Endothelial cell of umbilical vein (primary cell): ENCODE data around the gene RPL35. TPM values are rescaled to one million over a fixed set of nuclear protein-coding genes. Genes with fewer than 3 reads are reported as not detected.

ENCODE experiments used
- BruUV-seq: library from RNA; stranded (reverse); fragments of 400-500 nt; replicated peaks from 2 replicates; lab custom pipeline; 2021; lab: Mats Ljungman, UMichigan
- CTCF ChIA-PET: fragments of 300-600, 350-600 bp; sonication (Branson Sonifier 250); formaldehyde crosslinking; loops from one replicate; lab custom pipeline; 2021; ENCODE audit warnings: antibody characterized with exemption, inconsistent platforms; lab: Charles Lee
- POLR2A ChIA-PET: fragments of 300-600, 350-600 bp; sonication (Branson Sonifier 250); formaldehyde crosslinking; loops from one replicate; lab custom pipeline; 2021; ENCODE audit warnings: antibody characterized with exemption, inconsistent platforms; lab: Charles Lee
- DNase-seq: peaks from one replicate; pipeline ENCODE4 v3.0.0-alpha.2; 2011; ENCODE audit warnings: low read depth, low spot score
- FAIRE-seq: peaks from 2 replicates; lab custom pipeline; 2011; peaks lifted over from hg19 to GRCh38; lab: Jason Lieb, UNC
- H2AFZ ChIP-seq: 2 replicates; pipeline ENCODE4 v1.6.0; 2012; ENCODE audit warnings: low read depth, low read length, control low read depth, inconsistent platforms
- H3K27ac ChIP-seq: 2 replicates; pipeline ENCODE4 v1.5.1; 2011; ENCODE audit warnings: low read depth, mild to moderate bottlenecking, control low read depth, low read length, moderate library complexity; ENCODE audit not compliant: insufficient read depth
- H3K27me3 ChIP-seq, 2 experiments: 2 replicates each; pipeline versions ENCODE4 v1.6.0 to v1.6.1; 2011; ENCODE audit warnings: low read length in 2 of 2, mixed read lengths in 1 of 2; ENCODE audit not compliant: control insufficient read depth in 2 of 2, insufficient read depth in 2 of 2
- H3K36me3 ChIP-seq, 2 experiments: 2 replicates in 1 of 2; 3 replicates in 1 of 2; pipeline ENCODE4 v1.5.1; 2011; ENCODE audit warnings: low read length in 2 of 2, mild to moderate bottlenecking in 1 of 2, moderate library complexity in 1 of 2; ENCODE audit not compliant: control insufficient read depth in 2 of 2, insufficient read depth in 2 of 2; ENCODE audit errors: extremely low read depth in 1 of 2
- H3K4me1 ChIP-seq: 3 replicates; pipeline ENCODE4 v1.5.1; 2011; ENCODE audit warnings: mild to moderate bottlenecking, low read length; ENCODE audit not compliant: control insufficient read depth, insufficient read depth; ENCODE audit errors: extremely low read depth
- H3K4me2 ChIP-seq: 2 replicates; pipeline ENCODE4 v1.6.1; 2011; ENCODE audit warnings: low read length, control low read depth, mixed read lengths; ENCODE audit not compliant: insufficient read depth
- H3K4me3 ChIP-seq, 3 experiments: fragments of 200-600 bp in 1 of 3; sonication (generic), shearing (Covaris generic) in 1 of 3; replicated peaks in 1 of 3; 2 replicates each; pipeline ENCODE4 v1.5.1; 2011 to 2016; ENCODE audit warnings: control low read depth in 3 of 3, low read length in 3 of 3, mild to moderate bottlenecking in 2 of 3, inconsistent platforms in 1 of 3, low read depth in 1 of 3, moderate library complexity in 1 of 3; ENCODE audit not compliant: insufficient read depth in 1 of 3
- H3K79me2 ChIP-seq: 2 replicates; pipeline ENCODE4 v1.6.0; 2012; ENCODE audit warnings: low read length, inconsistent platforms; ENCODE audit not compliant: control insufficient read depth, insufficient read depth
- H3K9ac ChIP-seq: replicated peaks from 2 replicates; pipeline ENCODE3; 2011; ENCODE audit warnings: low read length, control low read depth; ENCODE audit not compliant: insufficient read depth; ENCODE audit errors: extremely low read depth
- H3K9me1 ChIP-seq: replicated peaks from 3 replicates; pipeline ENCODE4 v1.6.0; 2011; ENCODE audit warnings: mild to moderate bottlenecking, low read length; ENCODE audit not compliant: control insufficient read depth, insufficient read depth; ENCODE audit errors: extremely low read depth
- H3K9me3 ChIP-seq: replicated peaks from 2 replicates; pipeline ENCODE4 v1.5.1; 2012; ENCODE audit warnings: low read length, inconsistent platforms; ENCODE audit not compliant: control insufficient read depth, insufficient read depth
- H4K20me1 ChIP-seq: replicated peaks from 2 replicates; pipeline ENCODE3; 2011; ENCODE audit warnings: mild to moderate bottlenecking, low read length; ENCODE audit not compliant: control insufficient read depth, insufficient read depth; ENCODE audit errors: extremely low read depth
- CTCF ChIP-seq, 2 donors: IDR thresholded peaks; 1 replicate in 1 of 2; 2 replicates in 1 of 2; pipeline ENCODE4 v1.5.1; 2011; ENCODE audit warnings: low read length in 2 of 2, mild to moderate bottlenecking in 2 of 2, moderate library complexity in 2 of 2, control low read depth in 1 of 2, inconsistent platforms in 1 of 2, low read depth in 1 of 2; ENCODE audit not compliant: insufficient read depth in 1 of 2; ENCODE audit errors: extremely low read depth in 1 of 2
- EZH2 ChIP-seq: IDR thresholded peaks from 2 replicates; pipeline ENCODE4 v1.6.1; 2012; ENCODE audit warnings: borderline replicate concordance, low read depth, mild to moderate bottlenecking, moderate library complexity, low read length, inconsistent platforms; ENCODE audit not compliant: severe bottlenecking
- FOS ChIP-seq: IDR thresholded peaks from 2 replicates; pipeline ENCODE4 v1.6.1; 2011; ENCODE audit warnings: mild to moderate bottlenecking, low read length, moderate library complexity, borderline replicate concordance; ENCODE audit not compliant: insufficient read depth
- GATA2 ChIP-seq: IDR thresholded peaks from 2 replicates; pipeline ENCODE4 v1.7.0; 2011; ENCODE audit warnings: low read depth, mild to moderate bottlenecking, moderate library complexity, mixed read lengths, low read length; ENCODE audit not compliant: insufficient read length, insufficient read depth
- JUN ChIP-seq: IDR thresholded peaks from 2 replicates; pipeline ENCODE4 v1.6.1; 2011; ENCODE audit warnings: borderline replicate concordance, low read depth; ENCODE audit not compliant: insufficient read length, insufficient read depth
- MAX ChIP-seq: IDR thresholded peaks from 2 replicates; pipeline ENCODE4 v1.6.1; 2011; ENCODE audit not compliant: insufficient read depth, insufficient read length
- MYC ChIP-seq: IDR thresholded peaks from one replicate; pipeline ENCODE4 v1.6.1; 2011; ENCODE audit warnings: mild to moderate bottlenecking, low read depth, low read length
- POLR2A ChIP-seq: IDR thresholded peaks from 2 replicates; pipeline ENCODE4 v1.6.1; 2012; ENCODE audit warnings: low read depth, mild to moderate bottlenecking, control low read depth, low read length
- POLR2AphosphoS5 ChIP-seq: IDR thresholded peaks from 2 replicates; pipeline ENCODE4 v1.6.1; 2012; ENCODE audit warnings: low read depth, mild to moderate bottlenecking, control low read depth, low read length, moderate library complexity; ENCODE audit not compliant: insufficient read depth
- dilution Hi-C: fragments of 300-500 bp; cut with MboI; formaldehyde crosslinking; loops from one replicate; pipeline ENCODE4 v1.15.0; 2019; ENCODE audit warnings: low sequenced_read_pairs; ENCODE audit not compliant: extremely low pct_ligation_motif_present
- intact Hi-C: fragments of 100-400 bp; cut with micrococcal nuclease; formaldehyde crosslinking; loops from one replicate; pipeline ENCODE4 v1.10.0; 2022
- polyA plus RNA-seq, 4 experiments: library from polyadenylated mRNA; depleted of rRNA in 3 of 4; stranded (reverse) in 3 of 4; unstranded in 1 of 4; fragments of >200 nt; gene quantifications; 2 replicates each; pipeline versions ENCODE4 v1.2.1 to v1.2.3, GENCODE V29; 2011 to 2012; ENCODE audit warnings: missing spikeins in 1 of 4
- total RNA-seq: library from RNA; stranded (reverse); gene quantifications from 2 replicates; pipeline ENCODE4 v1.2.3, GENCODE V29; 2021

RPL35 gene
- total and polyA plus RNA-seq, 2 donors (not counting 3 experiments of a cell fraction or from before 2014, with no cell fraction given), result 1,230 to 2,206 TPM

- no peak overlapping the region for H3K4me2 ChIP-seq
- ChIA-PET CTCF (interaction anchor here (0.6 to 15.1 kb wide), 9 partner anchors 11 to 383 kb away, joined by 3 to 967 read pairs (median 5); partner anchors contain the start of genes NR6A1 and OLFML2A), POLR2A (interaction anchor here (1.6 kb wide), 1 partner anchor 81 kb away, joined by 6 read pairs; no protein-coding TSS in a partner anchor)
- no peak for FAIRE-seq
- no peak for DNase-seq
- H3K9me3 ChIP-seq, result no peaks in the 10 kb centered on the region
- peaks cover 6% of the 10 kb centered on the region for H4K20me1 ChIP-seq
- peaks cover 17 to 39% of the 10 kb centered on the region in 2 experiments for H3K36me3 ChIP-seq
- TF ChIP-seq POLR2A (no peak), POLR2AphosphoS5 (no peak), JUN (no peak), MYC (no peak), EZH2 (no peak), MAX (no peak), FOS (no peak), CTCF (IDR thresholded peaks at IDR 0.05; ENCODE audit: extremely low read depth in 1 of 2, insufficient read depth in 1 of 2, low read depth in 1 of 2, low read length in 2 of 2) (no peak), GATA2 (no peak)
- H3K27ac ChIP-seq, result no peak overlapping the region
- intact Hi-C loops (no loop called here), dilution Hi-C loops (no loop called here)
- H3K27me3 ChIP-seq, result no peaks in the 10 kb centered on the region
- no TSS peak for BruUV-seq
- H2AFZ ChIP-seq, result no peak overlapping the region
- peaks cover 22% of the 10 kb centered on the region for H3K79me2 ChIP-seq
- no peak overlapping the region for H3K9ac ChIP-seq
- H3K9me1 ChIP-seq, result no peaks in the 10 kb centered on the region
- no peak overlapping the region for H3K4me3 ChIP-seq
- peaks cover 17% of the 10 kb centered on the region for H3K4me1 ChIP-seq
These were observed 6.2 kb downstream of the RPL35 start for GRCh38 chr9:124855566-124855943.
